ENCODE measurements around the gene TTC28.
A peak's percentile ranks its signal among the peaks of the same experiment; 100 is the strongest.

TTC28 gene

DNA sequence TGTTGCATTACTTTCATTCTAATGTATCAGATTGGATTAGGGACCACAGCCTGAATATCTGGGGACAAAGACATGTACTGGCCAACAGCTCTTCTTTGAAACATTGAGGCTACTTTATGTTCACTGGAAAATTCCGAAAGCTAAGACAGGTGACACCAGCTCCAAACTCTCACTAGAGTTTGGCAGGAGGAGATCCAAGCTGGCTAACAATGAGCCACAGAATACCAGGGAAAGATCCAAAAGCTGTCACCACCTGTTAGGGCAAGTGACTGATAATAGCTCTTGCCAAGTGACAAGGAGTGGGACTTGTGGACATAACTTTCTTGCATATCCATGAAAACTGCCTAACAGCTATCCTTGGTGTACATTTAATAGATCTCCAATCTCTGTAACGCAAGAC is 333.3 kb downstream of the TTC28 start:
- DNase-seq: no peak

DNA sequence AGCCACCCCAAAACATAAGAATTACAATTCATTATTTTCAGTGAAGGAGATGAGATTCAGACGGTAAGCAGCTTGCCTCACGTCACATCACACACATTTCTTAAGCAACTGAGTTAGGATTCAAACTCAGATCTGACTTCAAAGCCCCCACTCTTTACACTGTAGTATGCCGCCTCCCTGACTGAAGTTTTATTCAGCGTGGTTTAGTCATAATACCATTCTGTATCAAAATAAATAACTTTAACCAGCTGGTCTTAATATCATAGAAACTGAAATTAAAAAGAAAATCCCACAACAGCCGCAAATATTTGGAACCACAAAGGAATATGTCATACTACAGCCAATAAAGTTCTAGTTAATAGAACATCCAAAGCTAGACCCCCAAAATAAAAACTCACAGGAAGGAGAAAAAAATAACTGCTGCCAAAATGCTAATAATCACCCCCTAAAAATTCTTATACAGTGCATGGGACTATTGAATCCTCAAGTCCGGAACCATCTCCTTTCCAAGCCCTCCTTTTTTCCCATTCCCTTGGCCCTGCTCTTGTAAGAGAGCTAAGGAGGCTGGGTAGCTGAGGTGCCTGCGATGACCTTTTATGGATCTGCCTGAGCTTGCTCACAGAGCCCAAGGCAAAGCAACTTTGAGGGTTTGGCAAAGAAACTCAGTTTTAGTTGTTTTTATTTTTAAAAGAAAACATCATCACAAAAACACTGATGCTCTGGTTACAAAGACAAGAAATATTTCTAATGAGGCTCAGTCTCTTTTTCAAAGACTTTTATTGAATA is 334.5 kb downstream of the TTC28 start:
- no peak for DNase-seq

DNA sequence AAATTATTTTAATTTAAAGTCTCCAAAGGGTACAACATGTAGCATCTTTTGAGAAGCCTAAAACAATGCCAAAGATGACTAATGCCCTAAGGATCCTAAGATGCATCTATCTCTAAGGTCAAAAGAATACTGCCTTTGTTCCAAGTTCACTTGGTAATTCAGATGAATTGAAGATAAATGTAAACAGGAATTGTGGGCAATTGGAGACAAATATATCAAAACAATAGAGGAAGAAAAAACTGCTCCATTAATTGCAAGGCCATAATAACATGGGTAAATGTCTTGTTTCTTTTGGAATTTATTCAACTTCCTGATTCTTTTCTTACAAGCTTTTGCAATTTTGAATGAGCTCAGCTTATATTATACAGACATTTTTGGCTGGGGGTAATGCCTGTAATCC is 338.6 kb downstream of the TTC28 start:
- no peak for DNase-seq

DNA sequence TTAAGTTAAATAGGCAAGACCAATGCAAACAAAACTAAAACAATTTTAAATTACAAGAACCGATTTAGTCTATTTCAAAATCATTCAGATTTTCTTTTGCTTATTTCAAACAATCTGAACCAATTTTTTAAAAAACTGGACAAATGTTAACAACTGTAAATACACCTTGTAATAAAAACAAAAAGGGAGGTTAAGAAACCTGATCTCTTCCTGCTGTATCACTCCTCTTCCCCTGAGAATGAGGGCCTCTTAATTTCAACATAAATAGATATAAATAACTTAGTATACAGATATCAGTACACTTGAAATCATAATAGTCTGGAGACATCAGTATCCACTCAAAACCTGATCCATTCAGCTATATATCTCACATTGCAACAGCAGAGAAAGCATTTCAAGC is 346.6 kb downstream of the TTC28 start:
- DNase-seq: no peak

DNA sequence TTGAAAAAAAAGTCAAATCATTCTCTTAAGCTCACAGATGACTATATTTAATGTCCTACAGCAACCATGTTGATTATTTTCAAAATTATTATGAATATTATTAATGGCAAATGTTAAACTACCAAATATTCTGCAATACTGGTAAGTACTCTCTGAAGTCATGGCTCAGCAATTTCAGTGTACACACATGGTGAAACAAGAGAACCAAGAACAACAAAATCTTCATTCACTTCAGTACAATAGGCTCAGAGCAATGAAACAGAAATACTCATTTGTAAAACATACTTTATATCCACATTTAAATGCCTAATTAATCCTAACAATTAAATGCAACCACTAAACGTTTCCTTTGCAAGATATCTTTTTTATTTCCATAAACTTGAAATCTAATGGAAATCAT is 347.2 kb downstream of the TTC28 start:
- no peak for DNase-seq

DNA sequence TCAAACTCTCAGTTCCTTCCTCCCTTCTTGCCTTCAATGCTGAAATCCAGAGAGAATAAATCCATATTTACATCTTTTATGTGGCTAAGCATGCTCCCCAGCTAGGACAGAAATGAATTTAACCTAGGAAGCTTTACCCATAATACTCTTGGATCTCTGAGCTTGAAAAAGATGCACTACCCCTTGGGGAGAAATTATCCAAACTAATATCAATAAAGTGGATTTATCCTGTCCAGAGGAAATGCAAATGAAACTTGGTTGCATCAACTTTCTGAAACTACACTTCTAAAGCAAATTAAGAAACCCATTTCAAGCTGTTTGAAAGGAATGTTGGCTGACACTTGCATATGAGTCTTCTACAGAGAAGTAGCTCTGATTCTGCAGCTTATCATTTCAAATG is 347.9 kb downstream of the TTC28 start:
- no peak for DNase-seq

DNA sequence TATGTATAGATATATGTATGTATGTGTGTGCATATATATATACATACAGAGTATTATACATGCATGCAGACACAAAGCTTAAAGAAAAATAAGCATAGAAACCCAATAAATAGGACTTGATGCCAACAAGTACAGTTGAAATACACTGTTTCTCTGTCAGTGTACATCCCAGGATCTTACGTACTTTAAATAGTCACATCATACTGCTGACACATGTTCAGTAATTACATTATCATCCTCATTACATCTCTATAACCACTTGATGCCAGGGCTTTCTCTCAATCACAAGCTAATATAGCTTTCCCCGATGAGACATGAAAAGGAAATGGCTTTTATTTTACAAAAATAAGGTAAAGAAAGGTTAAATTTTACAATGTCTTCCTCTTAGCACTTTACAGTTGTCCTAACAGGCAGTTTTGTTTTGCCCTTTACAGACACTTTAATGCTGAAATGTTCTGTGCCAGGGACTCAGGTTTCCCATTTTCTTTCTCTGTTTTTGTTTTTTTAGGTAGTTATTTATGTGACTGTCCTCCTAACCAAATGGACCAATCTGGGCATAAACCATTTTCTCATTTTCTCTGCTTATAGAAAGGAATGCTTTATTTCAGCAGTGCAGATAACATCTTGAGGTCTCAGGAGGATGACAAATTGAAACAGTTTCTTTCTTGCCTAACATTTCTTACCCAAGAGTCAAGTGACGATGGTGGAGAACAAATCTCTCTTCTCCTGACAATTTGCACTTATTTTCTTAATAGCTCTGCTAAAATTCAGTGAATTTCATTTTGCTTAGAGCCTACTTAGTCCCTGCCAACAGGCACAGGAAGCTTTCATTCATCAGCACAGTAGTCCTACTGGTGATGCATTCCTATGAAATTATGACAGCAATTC is 350.2 kb downstream of the TTC28 start:
- no peak for DNase-seq

DNA sequence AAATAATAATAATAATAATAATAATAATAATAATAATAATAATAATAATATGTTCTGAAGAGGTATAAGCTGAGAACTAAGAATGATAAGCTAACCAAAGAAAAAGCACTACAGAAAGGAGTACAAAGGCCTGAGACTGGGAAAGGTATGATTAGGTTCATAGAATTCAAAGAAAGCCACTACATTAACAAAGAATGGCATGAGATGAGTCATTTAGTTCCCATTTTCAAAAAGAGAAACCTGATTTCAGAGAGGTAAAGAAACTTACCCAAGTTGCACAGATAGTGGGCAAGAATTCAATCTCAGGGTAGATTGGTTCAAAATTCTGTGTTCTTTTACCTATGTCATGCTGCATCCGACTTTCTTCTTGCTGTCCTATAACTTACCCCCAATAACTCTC is 350.9 kb downstream of the TTC28 start:
- DNase-seq: no peak

DNA sequence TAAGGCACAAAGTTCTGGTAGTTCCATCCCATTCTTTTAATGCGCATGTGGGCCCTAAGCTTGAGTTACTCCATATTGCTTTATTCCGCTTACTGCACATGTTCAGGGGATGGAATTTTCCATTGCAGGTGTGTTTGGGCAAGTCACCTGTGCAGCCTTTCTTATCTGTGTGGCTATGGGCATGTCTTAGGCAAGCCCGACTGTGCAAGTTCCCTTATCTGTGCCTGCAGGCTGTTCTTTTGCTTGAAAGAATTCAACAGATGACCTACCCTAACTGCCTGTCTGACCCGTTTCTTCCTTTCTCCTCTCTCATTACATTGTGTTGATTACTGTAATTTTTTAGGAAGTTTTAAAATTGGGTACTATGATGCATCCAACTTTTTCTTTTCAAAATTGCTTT is 363.6 kb downstream of the TTC28 start:
- DNase-seq: no peak

DNA sequence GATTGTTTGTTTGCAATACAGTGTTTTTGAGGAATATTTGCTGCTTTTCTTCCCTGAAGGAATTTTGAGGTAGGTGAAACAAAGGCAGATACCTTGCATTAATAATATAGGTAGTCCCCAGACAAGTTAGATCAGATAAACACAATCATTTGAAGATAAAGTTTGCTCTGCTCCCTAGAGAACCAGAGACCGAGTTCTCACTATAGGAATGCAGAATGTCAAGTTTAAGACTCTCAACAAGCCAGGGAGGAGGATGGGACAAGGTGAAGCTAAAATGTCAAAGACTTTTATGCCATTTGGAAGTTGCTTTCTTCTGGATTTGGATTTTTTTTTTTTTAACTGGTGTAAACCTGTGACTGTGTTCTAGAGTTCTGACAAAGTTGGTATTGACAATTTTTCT is 364.7 kb downstream of the TTC28 start:
- DNase-seq: no peak

DNA sequence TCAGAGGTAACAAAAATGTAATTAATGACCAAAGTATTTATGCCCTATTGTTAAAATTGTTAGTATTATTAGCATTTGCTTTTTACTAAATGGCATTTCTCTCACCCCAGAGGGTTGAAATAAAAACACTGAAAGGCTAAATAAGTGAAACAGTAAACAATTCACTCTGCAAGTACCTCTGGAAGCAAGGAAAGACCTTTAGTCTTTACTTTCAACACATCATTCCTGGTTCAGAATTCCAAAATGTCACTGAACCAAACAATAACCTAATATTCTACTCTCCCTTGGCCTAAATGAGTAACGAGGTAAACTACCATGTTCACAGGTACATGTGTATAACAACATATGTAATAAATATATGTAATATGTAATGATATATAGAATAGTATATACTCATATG is 369.3 kb downstream of the TTC28 start:
- DNase-seq: no peak

DNA sequence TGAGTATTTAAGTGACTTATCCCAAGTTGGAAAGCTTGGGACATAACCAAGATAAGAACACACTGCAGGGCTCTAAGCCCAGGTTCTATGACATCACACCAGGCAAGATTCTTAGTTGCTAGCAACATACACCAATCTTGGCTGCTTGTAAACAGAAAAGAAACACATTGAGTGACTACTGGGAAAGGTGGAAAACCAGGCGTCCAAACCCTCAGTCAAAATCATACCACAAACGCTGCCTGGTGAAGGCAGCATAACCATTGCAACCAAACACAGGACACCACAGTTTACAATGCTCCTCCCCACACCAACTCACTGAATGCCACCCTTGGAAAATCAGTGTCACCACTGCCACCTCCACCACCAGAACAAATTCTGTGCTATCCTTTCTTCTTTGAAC is 379.9 kb downstream of the TTC28 start:
- DNase-seq: peak; percentile 2

DNA sequence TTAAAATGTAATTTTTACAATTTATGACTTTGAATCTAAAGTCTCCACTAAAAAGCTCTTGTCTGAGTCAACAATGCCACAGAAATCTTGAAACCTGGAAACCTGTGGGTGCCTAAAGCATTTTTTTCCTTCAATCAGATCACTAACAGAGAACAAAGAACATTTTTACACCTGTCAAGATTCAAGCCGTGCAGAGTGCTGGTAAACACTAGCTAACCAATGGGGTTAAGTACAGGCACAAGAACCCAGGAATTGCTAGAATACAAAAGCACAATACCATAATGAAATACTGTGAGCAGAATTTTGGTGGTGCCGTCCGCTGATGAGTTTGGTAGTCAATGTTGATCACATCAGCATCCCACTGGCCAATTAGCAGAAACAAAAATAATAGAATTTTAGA is 380.3 kb downstream of the TTC28 start:
- no peak for DNase-seq

DNA sequence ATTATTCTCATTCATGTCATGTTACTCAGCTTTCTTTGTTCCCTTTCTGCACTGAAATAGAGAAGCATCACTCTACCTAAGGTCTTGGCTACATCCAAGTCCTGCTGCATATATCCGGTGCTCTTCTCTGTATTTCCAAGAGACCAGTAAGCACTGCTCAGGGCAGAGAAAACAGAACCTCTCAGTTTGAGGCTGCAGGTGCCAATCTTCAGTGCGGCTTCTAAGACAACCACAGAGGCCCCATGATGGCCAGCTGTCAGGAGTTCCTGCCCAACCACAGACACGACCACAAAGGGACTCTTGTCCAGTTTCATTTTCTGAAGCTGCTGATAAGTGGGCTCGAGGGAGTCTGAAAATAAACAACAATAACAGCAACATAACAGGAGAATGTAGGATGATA is 382.1 kb downstream of the TTC28 start:
- DNase-seq: no peak

DNA sequence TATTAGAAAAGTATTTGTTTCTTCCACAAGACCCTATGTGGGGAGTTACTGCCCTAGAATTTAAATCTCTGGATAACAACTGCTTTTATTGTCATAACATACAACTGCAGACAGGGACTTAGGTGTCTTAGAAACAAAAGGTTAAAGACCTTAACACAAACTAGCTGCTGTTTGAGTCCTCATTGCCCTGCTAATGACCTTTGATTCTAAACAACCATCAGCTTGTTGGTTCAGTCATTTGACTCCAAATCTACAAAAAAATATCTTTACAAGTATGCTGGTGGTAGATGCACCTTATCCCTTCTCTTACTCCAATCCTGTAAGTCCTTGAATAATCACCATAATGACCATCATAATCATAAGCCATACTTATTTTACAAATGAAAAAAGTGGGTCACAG is 383.2 kb downstream of the TTC28 start:
- DNase-seq: no peak

DNA sequence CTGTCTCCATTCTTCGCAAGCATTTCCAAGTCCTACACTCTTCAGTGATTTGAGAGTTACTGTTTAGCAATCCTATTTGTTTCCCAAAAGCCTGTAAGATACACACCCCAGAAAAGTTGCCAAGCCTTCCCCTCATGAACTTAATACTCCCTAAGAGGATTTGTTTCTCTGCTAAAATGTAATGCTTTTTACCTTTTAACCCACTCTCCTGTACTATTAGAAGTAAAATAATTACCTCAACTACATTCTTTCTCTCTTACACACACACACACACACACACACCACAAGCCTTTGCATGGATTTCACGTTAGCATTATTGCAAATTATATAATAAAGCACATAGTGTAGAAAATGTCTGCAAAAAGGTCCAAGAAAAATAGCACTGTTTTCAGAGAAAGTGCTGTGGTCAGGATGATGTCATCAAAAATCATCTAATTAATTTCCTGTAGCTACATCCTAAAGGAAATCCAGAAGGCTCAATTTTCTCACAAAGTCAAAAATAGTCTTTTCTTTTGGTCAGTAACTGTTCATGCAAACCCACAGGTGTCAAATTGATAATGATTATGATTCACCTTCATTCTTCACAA is 396.5 kb downstream of the TTC28 start:
- DNase-seq: no peak

DNA sequence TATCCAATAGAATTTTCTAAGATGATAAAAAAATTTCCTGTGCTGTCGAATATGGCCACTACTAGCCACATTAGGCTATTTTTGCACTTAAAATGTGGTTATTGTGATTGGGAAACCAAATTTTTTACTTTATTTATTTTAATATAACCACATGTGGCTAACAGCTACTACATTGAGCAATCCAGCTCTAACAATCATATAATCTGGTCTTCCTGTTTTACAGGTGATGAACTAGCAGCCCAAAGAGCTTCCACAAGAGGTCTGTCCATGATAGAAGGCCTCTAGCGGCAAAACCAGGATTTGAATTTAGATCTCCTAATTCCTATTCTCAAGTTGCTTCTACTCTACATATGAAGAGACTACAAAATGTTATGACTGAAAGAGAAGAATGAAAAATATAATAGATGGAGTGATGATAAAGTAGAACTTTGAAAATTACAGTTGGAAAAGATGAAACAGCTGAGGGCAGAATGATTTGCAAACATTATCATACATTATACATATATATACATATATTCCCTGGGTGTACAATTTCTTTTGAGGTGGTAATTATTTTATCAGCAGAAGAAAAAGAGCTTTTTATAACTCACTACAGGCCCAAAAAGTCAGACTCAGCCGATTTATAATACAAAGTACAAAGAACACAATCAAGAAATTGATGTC is 397.1 kb downstream of the TTC28 start:
- no peak for DNase-seq

DNA sequence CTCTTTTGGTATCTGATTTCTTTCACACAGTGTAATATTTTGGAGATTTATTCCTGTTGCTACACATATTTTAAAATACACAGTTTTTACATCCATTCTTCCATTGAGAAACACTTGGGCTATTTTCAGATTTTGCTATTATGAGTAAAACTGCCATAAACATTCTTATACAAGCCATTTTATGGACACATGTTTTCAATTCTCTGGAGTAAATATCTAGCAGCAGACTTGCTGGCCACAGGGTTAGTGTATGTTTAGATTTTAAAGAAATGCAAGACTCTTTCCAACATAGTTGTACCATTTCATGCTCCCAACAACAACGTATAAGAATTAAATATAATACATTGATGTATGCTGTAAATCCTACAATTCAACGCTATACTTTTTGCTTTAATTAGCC is 399.8 kb downstream of the TTC28 start:
- no peak for DNase-seq

DNA sequence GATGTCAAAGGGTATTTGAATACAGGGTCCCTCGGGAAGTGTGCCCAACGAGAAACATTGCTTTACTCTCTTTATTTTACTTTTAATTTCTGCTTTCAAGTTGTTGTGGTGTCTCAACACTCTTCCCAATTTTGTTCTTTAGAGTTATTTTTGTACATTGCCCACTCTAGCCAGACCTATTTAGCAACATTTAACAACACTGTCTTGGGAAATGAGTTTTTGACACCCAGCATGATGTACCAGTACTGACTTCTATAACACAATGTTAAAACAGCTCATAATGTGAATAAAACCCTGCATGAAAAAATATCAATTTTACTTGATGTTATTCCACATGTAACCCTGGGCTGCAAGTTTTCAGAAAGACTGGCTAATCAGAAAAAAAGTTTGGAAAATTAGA is 410.4 kb downstream of the TTC28 start:
- no peak for DNase-seq

DNA sequence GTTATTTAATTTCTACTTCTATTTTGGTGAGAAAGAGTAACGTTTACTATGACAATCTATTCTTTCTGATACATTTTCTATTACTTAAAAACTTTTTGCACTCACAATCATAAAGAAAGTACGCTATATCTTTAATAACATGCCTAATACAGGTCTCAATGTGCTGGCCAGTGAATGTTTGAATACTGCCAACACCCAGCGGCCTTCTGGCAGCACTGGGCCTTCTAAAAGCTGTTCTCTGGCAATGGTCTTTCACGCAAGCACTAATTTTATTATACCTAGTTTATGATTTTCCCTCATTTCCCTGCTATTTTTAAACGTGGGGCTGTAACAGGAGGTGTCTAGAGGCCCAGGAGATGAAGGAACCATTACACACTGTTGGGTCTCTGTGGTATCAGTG is 410.8 kb downstream of the TTC28 start:
- DNase-seq: no peak

DNA sequence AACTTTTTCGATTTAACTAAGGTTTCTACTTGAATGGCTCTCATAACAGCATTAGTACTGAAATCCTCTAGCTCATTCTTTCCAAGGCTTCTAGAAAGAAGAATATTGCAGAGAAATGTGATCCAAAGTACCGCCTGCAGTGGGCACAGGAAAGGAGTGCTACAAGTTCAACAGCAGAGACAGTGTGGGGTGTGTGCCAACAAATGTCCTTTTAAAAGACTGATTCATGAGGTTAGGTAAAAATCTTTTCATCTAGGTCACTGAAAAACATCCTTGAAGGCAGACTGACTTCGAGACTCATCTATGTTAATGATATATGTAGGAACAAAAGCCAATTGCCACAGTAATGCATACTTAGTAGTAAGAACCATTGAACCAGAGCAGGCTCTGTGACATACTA is 411.5 kb downstream of the TTC28 start:
- no peak for DNase-seq

DNA sequence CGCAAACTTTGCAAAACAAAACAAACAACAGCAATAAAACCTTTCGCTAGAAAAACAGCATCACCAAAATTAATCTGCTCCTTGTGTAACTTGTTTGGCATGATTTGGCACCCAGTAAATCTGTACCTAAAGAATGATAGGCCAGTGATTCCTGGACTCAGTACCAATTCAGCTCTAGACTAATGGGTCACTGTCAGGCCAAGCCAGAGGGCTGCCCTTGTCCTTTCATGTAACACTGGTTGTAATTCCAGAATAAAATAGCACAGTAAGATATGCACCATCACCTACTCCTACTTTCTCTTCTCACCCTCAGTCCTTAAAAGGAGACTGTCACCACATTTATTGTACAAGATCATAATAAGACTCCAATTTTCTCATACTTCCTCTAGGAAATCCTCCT is 419.0 kb downstream of the TTC28 start:
- DNase-seq: no peak

DNA sequence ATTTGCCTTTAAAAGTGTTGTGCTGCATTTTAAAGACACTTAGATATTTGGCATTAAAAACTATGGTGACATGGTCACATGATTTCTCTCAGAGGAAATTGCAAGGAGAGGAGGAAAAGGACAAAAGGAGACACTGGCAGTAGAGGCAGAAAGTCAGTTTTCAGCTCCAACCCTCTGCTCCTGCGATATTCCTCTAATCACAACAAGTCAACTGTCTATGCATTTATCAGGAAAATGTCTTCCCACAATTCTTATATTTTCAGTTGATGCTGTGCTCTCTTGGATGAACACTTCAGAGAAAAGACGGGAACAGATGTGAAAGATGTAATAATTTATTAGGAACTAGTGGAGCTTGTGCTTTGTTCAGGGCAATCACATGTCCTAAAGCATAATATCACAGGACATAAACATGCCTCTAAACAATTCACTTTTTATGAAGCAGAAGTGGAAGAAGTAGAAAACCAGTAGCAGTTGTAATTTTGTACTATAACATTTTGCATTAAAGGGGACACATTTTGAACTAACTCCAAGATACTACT is 419.8 kb downstream of the TTC28 start:
- DNase-seq: no peak

All from stimulated activated CD4-positive, alpha-beta T cell treated with anti-CD3 and anti-CD28 coated beads, Interleukin-15, amount 100 ng/mL, for 24 hours (primary cell).